ENCODE results near the gene CCDC198.

CCDC198 gene

GRCh38 chr14:57493467-57494181, at the start of gene CCDC198:
Gene CCDC198 (minus strand): TSS chr14:57493857. CDS start chr14:57493715, 142 bp downstream.
- DNase-seq (ENCODE audit: low read depth in 3 of 3): no peak

GRCh38 chr14:57533214-57533613, 39.6 kb upstream of the CCDC198 start:
- no peak for DNase-seq (ENCODE audit: low read depth in 3 of 3)

- DNase-seq (ENCODE audit: low read depth in 3 of 3): no peak
These were observed 36.9 kb upstream of the CCDC198 start for GRCh38 chr14:57530571-57530970.

DNA sequence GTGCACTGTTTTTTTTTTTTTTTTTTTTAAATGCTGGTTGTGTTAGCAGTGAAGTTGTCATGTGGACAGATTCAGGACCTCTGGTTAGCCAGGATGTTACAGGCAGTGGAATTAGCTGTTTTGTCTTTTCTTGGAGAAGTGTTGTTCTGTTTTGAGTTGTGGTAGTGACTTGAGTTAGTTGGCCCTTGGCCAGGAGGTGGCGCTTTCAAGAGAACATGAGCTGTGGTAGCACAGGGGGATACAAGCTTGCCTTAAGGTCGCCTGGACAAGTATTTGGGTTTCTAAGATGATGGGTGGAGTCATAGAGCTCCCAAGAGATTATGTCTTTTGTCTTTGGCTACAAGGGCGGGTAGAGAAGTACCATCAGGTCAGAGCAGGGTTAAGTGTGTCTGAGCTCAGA, 33.3 kb upstream of the CCDC198 start:
- DNase-seq (ENCODE audit: low read depth in 3 of 3): no peak

DNA sequence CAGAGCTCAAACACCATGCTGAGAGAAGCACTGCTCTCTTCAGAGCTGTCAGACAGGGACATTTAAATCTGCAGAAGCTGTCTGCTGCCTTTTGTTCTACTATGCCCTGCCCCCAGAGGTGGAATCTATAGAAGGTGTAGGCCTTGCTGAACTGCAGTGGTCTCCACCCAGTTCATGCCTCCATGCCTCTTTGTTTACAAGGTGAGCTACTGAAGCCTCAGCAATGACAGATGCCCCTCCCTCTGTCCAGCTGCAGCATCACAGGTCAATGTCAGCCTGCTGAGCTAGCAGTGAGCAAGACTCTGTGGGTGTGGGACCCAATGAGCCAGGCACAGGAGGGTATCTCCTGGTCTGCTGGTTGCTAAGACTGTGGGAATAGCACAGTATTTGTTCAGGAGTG, 25.4 kb upstream of the CCDC198 start:
- DNase-seq (ENCODE audit: low read depth in 3 of 3): no peak

GRCh38 chr14:57512220-57512619, 18.6 kb upstream of the CCDC198 start:
- no peak for DNase-seq (ENCODE audit: low read depth in 3 of 3)

DNA sequence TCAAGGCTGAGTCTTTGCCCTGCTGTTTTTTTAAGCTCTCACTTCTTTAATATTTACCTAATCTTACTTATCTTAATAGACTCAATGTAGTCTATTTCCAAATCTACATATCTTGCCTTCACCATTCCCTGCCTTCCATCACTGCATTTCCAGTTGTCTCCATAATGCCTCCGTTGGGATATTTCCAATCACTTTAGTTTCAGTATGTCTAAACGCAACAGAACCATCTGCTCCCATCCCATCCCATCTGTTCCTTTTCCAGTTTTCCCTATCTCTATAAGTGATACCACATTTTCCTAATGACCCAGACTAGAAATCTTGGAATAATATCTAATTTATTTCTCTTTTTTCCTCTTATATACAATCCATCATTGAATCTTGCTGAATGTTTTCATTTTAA, 15.1 kb upstream of the CCDC198 start:
- no peak for DNase-seq (ENCODE audit: low read depth in 3 of 3)

DNA sequence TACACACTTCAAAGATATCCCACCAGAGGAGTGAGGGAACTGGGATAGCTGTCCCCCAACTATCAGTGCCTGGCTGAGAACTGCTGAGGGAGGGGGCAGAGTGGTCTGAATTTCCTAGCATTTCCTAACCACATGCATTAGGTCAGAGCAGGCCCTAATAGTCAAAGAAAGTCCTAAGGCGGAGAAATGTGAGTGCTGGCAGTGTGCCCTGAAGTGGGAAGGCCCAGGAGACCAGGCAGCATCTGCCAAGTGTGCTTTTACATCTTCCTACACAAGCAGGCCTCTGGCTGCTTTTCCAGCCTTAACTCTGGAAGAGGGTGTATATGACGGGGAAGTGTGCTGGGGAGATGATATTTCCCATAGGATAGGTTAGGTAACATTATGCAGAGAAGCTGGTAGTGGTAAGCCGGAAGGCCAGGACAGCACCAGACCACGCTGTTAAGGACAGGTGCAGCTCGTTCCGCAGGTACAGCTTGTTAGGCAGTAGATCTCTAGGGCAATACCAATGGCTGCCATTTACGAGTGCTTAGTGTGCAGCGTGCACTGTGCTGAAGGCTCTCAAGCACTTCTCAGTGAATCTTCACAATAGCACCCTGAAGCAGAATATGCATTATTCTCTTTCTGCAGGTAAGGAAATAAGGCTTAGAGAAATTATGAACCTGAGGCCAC, 9.1 kb upstream of the CCDC198 start:
- no peak for DNase-seq (ENCODE audit: low read depth in 3 of 3)

DNA sequence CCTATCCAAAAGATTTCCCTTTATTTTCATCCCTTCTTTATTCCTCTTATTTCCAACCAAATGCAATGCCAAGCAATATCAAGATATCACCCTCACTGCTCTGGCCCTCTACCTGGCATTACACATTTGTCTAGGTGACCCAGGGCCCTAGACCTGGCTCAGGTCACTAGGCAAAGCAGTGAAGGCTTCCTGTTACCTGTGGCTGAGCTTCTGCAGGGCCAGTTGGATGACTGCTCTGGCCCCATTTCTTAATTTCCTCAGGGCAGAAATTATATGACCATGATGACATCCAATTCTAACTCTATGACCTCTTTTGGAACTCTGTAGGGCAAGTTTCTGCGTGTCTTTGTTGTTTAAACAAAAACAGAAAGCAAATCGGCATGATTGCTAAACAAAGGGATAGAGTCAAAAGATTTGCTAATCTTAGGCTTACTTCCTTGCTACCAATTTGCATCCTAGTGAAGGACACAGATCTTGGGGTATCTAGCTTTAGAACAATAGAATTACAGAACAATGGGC, 7.4 kb upstream of the CCDC198 start:
- no peak for DNase-seq (ENCODE audit: low read depth in 3 of 3)

GRCh38 chr14:57498659-57499058, 5.0 kb upstream of the CCDC198 start:
- DNase-seq (ENCODE audit: low read depth in 3 of 3): no peak

- no peak for DNase-seq (ENCODE audit: low read depth in 3 of 3)
These were observed 4.4 kb upstream of the CCDC198 start for GRCh38 chr14:57498035-57498434.

GRCh38 chr14:57495416-57495815, 1.8 kb upstream of the CCDC198 start:
- no peak for DNase-seq (ENCODE audit: low read depth in 3 of 3)

GRCh38 chr14:57492859-57493258, 798 bp downstream of the CCDC198 start:
- DNase-seq (ENCODE audit: low read depth in 3 of 3): no peak

- no peak for DNase-seq (ENCODE audit: low read depth in 3 of 3)
These were observed 2.0 kb downstream of the CCDC198 start for GRCh38 chr14:57491640-57492039.

DNA sequence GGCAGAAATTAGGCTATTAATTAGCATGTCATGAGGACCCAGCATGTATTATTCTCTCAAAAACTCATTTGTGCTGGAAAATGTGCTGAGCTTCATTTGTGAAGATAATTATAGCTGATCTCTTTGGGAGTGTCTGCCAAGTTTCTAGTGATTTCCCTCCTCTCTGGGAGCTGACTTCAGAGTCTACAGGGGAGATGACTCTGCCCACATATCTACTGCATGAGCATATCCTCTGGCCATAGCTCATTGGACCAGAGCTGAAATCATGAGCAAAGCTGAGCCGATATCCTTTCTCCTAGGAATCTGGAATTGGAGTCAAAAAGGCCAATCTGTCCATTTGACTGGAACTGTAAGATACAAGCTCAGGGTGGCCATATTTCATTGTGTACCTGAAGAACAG, 5.9 kb downstream of the CCDC198 start:
- DNase-seq (ENCODE audit: low read depth in 3 of 3): no peak

GRCh38 chr14:57486767-57487379, 6.8 kb downstream of the CCDC198 start:
- DNase-seq (ENCODE audit: low read depth in 3 of 3): no peak

GRCh38 chr14:57485635-57486034, 8.0 kb downstream of the CCDC198 start:
- DNase-seq (ENCODE audit: low read depth in 3 of 3): no peak

GRCh38 chr14:57482120-57482519, 11.5 kb downstream of the CCDC198 start:
- DNase-seq (ENCODE audit: low read depth in 3 of 3): no peak

- no peak for DNase-seq (ENCODE audit: low read depth in 3 of 3)
These were observed 13.6 kb downstream of the CCDC198 start for GRCh38 chr14:57480051-57480450.

GRCh38 chr14:57479197-57479596, 14.5 kb downstream of the CCDC198 start:
- no peak for DNase-seq (ENCODE audit: low read depth in 3 of 3)

- DNase-seq (ENCODE audit: low read depth in 3 of 3): no peak
These were observed 15.6 kb downstream of the CCDC198 start for GRCh38 chr14:57478050-57478449.

- no peak for DNase-seq (ENCODE audit: low read depth in 3 of 3)
These were observed 22.7 kb downstream of the CCDC198 start for GRCh38 chr14:57470909-57471308.

All from stimulated activated CD4-positive, alpha-beta T cell treated with anti-CD3 and anti-CD28 coated beads, TNF-alpha, amount 100 ng/mL, for 24 hours (primary cell).